ENCODE results near the gene EFHD2.

EFHD2 gene

DNA sequence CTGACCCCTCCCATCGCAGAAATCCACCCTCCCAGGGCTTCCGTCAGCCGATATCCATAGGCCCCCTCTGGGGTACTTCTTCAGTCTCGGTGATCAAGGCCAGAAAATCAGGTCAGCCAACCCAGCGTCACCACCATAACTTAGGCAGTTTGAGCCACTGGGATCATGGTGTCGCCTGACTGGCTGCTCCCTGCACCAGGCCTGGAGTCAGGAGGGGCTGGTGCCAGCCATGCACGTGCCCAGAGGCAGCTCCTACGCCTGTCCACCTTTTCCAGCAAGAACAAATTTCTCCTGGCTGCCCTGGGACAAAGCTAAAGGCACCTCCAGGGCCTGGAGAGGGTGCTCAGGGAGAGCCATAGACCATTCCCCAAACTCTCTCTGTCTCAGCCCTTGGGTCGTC lies 23.8 kb downstream of the EFHD2 start:
- no peak for DNase-seq

DNA sequence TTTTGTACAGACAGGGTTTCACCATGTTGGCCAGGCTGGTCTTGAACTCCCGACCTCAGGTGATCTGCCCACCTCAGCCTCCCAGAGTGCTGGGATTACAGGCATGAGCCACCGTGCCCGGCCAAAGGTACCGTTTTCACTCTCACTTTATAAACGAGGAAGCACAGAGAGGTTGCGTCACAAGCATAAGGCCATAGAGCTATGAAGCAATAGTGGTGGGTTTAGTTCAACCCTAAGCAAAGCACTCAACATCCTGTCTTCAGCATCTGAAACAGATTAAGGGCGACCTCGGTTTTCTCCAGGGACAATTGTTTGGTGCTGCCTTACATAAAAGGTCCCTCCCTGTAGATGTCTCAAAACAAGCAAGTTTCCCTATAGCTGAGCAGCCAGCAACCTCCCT lies 25.1 kb downstream of the EFHD2 start:
- peak; percentile 51 for DNase-seq

DNA sequence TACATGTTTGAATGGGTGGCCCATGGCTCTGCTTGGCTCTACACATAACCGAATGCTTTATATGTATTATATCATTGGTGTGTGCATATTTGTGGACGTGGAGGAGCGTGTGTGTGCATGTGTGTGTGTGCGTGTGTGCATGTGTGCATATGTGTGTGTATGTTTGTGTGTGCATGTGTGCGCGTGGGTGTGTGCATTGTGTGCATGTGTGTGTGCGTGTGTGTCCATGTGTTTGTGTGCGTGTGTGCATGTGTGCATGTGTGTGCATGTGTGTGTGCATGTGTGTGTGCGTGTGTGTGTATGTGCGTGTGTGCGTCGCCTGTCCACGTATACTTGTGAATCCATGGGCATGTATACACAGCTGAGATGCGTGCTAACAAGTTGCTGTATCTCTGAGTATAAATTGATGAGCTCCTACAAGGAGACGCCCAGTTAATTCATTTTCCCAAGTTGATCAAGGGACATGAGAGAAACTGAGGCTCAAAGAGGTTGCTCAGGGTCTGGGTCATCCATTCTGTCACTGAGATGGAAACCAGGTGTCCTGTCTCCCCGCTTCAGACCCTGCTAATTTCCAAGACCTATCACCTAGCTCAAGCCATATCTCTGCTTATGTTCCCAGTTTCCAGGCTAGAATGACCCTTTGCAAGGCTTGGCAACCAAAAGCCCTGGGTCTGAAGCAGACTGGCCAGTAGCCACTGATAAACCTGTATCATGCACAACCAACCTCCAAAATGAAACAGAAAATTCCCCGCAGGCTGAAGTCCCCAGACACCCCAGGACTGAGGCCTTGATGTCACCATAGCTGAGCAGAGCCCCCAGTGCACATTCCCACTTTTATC lies 25.8 kb downstream of the EFHD2 start:
- no peak for DNase-seq

DNA sequence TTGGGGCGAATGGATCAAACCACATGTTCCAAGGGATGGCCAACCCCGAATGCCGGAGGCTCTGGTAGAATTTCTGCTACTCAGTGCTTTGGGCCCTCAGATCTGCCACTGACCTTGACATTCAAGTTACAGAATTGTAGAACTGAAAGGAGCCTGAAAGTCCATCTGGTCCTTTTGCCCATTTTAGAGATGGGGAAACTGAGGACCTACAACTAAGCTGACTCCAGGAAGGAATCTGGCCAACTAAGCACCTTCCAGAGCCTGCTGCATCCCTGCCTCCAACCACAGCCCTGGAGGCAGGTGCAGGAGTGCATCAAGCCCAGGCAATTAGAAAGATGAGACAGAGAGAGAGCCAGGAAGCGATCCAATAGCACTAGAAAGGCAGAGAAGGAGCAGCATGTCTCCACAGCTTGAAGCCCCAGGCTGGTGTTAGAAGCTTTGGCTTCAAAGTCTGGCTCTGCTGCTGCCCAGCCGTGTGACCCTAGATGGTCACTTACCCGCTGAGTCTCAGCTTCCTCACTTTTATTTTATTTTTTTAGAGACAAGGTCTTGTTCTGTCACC lies 27.3 kb downstream of the EFHD2 start:
- DNase-seq: no peak

DNA sequence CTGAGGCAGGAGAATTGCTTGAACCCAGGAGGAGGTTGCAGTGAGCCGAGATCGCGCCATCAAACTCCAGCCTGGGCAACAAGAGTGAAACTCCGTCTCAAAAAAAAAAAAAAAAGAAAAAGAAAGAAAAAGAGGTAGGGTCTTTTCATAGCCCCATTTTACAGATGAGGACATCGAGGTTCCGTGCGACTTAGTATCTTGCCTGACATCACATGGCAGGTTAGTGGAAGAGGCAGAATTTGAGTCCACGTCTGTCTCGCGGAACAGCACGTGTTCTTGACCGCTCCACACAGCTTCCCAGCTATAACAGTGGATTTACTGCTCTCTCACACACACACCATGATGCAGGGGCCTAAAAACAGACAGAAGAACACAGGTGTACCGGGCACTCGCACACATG lies 29.6 kb downstream of the EFHD2 start:
- DNase-seq: no peak

DNA sequence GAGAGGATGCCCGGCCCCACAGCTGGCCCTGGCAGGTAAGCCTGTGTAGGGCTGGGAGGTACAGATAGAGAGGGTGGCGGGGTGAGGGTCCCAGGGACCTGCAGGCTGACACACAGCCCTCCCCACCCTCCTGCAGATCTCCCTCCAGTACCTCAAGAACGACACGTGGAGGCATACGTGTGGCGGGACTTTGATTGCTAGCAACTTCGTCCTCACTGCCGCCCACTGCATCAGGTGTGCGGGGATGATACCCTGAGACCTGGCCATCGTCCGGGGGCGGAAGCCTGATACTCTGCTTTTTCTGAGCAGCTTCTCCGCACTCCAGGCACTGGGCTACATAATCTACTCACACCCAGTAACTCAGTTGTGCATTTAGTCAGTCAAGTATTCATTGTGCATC lies 30.7 kb downstream of the EFHD2 start:
- DNase-seq: no peak

DNA sequence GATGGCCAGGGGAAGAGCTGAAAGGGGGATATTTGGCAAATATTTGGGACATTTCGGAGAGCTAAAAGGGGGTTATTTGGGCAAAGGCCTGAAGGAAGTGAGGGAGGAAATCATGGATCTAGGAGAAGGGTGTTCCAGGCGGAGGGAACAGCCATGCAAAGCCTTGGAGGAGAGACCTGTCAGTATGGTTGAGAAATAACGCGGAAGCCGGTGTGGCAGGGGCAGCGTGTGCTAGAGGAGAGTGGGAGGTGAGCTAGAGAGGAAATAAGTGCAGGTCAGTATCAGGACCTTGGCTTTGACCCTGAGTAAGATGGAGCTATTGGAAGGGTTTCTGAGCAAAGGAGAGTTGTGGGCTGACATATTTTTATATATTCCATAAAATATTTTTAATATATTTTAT lies 31.6 kb downstream of the EFHD2 start:
- DNase-seq: no peak

DNA sequence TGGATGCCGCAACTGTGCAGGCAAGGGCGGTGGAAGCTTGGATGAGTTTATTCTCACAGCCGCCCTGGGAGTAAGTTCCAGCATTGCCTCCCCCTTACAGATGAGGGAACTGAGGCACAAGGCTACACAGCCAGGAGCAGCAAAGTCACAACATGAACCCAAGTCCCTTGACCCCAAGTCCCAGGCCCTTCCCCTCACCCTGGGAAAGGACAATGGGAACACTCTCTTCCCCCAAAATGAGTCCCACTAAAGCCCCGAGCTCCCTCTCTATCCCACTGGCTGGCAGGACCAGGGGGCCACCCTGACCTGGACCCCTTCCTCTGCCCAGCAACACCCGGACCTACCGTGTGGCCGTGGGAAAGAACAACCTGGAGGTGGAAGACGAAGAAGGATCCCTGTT lies 32.4 kb downstream of the EFHD2 start:
- no peak for DNase-seq

DNA sequence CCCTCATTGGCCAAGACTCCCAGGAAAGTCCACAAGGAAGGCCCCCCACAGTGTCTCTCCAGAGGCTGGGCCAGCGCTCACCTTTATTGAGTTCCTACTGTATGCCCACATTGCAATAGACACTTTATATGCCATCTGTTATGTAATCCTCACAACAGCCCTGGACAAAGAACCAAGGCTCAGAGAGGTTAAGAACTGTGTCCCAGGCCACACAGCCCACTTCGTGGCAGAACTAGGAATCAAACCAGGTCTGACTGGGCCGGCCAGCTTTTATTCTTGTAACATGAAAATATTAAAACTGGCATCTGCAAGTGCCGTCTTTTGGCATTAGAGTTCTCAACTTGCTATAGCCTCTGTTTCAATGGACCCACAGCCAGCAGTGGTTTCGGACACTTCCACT lies 33.1 kb downstream of the EFHD2 start:
- DNase-seq: no peak

DNA sequence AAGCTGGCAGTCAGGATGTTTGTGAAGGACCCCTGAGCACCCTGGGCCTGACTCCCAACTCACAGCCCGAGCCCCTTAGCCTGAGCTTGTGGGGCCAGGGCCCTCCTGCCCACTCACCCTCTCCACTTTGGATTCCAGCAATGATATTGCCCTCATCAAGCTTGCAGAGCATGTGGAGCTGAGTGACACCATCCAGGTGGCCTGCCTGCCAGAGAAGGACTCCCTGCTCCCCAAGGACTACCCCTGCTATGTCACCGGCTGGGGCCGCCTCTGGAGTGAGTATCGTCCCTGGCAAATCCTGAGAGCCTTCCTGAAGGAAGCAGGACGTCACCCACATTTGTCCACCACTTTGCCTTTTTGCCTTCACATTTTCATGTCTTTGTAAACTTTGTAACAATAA lies 33.6 kb downstream of the EFHD2 start:
- no peak for DNase-seq

DNA sequence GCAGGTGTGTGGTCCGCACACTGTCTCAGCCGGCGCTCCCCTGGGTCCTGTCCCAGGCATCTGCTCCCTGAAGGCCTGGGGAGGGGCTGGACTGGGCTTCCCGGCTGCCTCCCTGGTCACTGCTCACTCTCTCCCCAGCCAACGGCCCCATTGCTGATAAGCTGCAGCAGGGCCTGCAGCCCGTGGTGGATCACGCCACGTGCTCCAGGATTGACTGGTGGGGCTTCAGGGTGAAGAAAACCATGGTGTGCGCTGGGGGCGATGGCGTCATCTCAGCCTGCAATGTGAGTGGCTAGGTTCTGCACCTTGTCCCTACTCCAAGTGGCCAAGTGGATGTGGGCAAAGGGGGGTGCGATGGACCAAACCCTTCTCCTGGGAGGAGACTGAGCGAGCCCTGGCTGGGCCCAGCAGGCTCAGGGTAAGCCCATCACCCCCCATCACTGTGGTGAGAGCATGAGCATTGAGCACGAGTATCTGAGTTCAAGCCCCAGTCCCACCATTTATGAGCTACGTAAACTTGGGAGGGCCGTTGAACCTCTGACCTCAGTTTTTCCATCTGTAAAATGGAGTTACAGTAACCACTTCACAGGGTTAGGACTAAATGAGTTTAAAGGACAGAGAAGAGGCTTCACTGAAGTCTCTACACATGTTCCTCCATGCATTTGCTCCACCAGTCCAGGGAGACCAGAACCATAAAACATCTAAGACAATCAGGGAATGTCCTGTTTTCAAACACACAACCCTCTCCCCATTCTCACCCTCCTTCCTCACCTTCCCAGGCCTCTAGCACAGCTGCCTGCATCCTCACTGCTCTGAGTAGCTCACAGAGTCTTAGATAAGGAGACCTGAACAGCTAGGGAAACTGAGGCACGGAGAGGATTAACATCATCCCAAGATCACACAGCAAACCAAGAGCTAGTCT lies 35.0 kb downstream of the EFHD2 start:
- no peak for DNase-seq

DNA sequence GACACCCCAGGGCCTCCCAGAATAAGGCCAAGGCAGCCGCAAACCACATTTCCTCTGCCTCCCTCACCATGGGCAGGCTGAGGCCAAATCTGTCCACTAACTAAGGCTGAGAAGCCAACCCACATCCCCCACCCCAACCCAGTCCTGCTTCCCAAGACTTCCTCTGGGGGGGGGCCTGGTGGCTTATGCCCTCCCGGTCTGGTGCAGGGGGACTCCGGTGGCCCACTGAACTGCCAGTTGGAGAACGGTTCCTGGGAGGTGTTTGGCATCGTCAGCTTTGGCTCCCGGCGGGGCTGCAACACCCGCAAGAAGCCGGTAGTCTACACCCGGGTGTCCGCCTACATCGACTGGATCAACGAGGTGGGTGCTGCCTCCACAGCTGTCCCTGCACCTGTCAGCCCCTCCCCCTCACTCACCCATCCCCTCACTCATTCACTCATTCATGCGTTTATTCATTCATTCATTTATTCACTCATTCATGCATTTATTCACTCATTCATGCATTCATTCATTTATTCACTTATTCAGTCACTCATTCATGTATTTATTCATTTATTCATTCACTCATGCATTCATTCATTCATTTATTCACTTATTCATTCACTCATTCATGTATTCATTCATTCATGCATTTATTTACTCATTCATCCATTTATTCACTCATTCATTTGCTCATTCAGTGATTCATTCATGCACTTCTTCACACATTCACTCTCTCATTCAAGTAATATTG lies 35.9 kb downstream of the EFHD2 start:
- no peak for DNase-seq

DNA sequence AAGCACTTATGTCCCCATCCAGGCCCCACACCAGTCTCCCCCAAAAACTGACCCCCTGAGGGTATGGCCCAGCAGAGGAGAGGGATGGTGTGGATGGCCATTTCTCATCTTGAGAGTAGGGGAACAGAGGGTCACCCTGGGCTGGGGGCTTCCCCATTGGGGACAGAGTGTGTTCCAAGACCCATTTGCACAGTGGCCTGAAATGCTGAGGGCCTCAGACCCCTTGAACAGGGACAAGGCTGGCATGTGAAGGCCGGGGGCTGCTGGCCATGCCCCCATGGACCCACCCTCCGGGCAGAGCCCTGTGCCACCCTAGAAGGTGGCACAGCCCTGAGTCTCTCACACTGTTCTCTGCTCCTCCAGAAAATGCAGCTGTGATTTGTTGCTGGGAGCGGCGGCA lies 36.5 kb downstream of the EFHD2 start:
- no peak for DNase-seq

DNA sequence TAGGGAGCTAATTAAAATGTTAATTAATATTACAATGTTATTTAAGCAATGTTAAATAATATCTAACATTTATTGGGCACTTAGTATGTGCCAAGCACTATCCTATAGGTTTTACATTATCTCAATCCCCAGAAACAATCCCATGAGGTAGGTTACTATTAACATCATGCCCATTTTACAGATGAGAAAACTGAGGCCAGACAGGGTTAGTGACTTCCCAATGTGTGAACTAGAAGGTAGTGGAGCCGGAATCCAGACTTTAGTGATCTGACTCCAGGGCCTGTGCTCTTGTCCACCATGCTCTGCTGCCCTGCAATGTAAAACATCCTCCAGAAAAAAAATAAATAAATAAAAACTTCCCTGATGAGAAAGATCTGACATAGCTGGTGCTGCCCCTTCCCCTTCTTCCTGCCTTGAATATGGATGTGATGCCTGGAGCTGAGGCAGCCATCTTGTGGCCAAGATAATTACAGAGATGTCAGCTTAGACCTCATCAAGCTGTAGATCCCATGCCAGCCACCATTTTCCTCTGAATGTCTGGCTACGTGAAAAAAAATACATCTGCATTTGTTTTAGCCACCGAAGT lies 39.3 kb downstream of the EFHD2 start:
- DNase-seq: no peak

DNA sequence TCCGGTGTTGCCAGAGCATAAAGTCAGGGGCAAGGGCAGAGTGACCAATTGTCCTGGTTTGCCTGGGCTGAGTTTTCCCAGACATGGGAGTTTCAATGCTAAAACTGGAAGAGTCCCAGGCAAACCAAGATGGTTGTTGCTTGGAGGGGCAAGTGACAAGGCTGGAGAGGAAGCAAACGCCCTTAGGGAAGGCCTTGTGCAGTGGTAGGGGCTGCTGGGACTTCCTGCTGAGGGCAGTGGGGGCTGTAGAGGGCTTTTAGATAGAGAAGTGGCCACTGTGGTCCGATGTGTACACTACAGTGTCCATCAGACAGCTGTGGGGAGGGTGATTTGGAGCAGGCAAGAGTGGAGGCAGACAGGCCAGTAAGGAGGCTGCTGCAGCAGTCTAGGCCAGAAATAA lies 39.9 kb downstream of the EFHD2 start:
- no peak for DNase-seq

DNA sequence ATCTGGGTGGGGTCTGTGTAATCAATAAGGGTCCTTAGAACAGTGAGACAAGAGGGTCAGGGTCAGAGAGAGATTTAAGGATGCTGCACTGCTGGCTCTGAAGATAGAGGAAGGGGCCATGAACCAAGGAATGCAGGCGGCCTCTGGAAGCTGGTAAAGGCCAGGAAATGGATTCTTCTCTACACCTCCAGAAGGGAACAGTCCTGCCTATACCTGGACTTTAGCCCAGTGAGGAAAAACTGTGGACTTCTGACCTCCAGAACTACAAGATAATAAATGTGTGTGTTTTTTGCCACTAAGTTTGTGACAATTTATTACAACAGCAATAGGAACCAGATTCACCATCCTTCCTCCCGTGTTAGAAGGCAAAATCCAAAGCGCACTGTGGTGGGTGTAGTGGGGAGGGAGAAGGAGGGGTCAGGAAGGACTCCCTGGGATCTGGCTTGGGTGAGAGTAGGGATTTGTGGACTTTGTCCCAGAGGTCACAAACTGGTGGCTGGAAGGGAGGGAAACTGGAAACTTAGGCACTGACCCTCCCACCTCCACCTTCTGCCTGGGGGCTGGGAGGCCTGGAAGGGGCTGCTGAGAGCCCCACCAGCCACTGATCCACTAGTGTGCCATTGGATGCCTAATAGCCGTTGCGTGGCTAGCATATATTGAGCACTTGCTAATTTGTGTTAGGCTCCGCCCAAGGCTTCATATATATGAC lies 41.5 kb downstream of the EFHD2 start:
- DNase-seq: no peak

DNA sequence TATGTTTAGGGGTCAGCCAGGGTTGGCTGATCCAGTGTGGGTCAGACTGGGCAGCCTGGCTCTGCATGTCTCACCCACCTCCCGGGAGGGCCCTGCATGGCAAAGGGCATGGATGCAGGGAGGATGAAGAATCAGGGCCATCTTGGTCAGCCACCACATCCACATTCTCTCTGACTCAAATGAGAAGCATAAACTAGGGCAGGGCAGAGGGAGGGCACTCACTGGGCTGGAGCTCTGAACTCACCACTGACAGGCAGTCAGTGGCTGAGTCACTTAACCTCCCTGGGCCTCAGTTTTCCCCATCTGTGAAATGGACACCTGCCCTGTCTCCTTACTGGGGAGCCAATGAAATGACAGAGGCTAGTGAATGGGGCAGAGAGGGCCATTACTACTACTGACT lies 42.5 kb downstream of the EFHD2 start:
- DNase-seq: peak; percentile 41

DNA sequence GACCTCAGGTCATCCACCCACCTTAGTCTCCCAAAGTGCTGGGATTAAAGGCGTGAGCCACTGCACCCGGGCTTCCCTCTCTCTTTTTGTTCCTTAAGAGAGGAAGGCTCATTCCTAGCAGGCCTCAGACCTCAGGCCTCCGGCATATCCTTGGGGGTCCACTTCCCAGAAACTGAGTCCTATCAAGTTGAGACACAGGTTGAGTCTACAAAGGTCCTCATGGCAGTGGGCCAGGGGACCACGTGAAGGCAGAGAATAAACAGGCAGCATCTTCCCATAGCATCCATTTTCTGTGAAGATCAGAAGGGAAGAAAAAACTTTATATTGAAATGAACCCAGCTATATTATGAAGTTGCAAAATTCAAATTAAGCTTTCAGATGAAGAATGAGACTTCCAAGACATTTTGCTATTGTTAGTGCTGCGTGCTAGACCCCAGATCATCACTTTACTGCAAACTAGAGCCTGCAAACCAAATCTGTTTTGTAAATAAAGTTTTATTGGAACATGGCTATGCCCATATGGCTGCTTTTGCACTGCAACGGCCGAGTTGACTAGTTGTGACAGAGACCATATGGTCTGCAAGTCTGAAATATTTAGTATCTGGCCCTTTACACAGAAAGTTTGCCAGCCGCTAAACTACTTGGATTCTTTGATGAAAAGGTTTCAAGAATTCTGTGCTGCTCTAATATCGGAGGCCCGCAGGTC lies 43.3 kb downstream of the EFHD2 start:
- no peak for DNase-seq

DNA sequence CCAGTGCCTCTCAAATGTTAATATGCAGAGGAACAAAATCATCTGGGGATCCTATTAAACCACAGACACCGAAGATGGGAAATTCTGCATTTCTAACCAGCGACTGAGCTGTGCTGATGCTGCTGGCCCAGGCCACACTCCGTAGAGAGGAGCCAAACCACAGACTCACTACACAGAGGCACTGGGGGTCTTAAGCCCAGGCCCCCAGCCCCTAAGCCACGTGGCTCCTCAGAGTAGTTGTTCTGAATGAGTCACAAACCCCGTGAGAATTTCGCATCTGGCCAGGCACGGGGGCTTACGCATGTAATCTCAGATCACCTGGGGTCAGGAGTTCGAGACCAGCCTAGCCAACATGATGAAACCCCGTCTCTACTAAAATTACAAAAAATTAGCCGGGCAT lies 44.0 kb downstream of the EFHD2 start:
- DNase-seq: no peak

DNA sequence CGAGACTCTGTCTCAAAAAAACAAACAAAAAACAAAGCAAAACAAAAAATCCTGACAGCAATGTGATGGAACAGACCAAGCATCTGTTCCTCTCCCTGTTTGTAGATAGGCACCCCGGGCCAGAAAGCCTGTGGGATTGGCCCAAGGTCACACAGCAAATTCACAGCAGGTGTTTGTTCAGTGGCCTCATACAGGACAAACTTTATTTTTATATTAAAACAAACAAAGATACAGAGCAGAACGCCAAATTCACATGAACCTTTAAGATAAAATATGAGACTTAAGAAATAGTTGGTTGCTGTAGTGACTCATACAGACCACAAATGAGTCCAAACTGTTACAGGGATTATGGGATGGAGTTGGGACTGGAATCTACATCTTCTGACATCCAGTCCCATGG lies 44.6 kb downstream of the EFHD2 start:
- peak; percentile 67 for DNase-seq

DNA sequence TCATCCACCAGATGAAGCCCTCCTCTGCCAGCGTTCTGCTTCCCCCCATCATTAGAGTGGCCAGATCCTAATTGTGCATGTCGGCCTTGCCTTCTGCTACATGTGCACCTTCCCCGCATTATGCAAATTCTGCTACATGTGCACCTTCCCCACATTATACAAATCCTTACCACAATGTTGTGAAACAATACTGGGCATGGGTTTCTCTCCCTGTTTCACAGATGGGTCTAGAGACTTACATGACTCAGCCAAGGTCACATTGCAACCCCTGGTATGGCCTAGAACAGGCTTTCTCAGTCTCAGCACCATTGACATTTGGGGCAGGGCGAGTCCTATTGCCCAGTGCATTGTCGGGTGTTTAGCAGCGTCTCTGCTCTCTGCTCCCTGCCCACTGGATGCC lies 45.8 kb downstream of the EFHD2 start:
- peak; percentile 17 for DNase-seq

Measured in HCEC 1CT (cell line).